Stimulated activated CD8-positive, alpha-beta memory T cell treated with anti-CD3 and anti-CD28 coated beads, Interleukin-2, amount 100 ng/mL, for 1 hour (primary cell): Measurements from ENCODE around the gene HYAL1.
"Not testable (repeated sequence)": the region's sequence is repeated elsewhere in the genome, so short reads cannot be mapped to it uniquely, and the experiment has no call there.

Experiments used
- DNase-seq, 2 donors: peaks; one replicate each; pipeline ENCODE4 v3.0.0-alpha.2; 2020; ENCODE audit warnings: low read depth in 2 of 2

HYAL1 gene

DNA sequence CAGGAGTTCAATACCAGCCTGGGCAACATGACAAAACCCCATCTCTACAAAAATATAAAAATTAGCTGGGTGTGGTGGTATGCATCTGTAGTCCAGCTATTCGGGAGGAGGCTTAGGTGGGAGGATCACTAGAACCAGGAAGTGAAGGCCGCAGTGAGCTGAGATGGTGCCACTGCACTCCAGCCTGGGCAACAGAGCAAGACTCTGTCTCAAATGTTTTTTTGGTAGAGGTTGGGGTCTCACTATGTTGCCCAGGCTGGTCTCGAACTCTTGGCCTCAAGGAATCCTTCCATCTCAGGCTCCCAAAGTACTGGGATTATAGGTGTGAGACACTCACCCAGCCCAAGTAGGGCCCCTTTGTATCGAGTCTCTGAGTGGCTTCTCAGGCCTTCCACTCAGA is 9.3 kb downstream of the HYAL1 start:
- no peak for DNase-seq

DNA sequence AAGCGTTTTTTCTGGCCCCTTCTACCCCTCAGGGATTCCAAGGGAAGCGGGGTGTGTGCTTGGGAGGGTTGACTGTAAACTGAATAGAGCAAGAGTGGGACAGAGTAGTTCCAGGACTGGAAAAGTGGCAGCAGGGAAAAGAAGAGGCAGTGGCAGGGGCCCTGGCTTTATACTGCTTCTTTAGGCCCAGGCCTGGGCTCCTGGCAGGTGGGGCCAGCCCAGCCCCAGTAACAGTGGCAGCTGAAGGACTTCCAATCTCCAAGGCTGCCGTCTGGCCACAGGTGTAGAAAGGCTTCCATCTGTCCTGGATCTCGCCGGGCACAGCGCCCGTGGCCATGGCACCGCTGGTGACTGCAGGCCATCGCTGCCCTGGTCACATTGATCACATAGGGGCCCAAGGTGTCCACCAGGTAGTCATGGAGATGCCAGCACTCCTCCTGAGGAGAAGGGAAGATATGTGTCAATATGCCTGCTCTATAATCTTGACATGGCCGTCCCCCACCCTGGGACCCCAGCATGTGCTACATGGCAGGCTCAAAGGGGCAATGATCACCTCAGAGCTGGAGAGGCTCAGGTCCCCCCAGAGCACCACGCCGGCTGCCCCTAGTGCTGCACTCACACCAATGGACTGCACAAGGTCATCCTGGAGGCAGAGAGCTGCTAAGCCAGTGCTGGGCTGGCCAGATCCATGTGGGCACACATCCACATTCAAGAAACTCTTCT is 10.1 kb downstream of the HYAL1 start:
- no peak for DNase-seq

DNA sequence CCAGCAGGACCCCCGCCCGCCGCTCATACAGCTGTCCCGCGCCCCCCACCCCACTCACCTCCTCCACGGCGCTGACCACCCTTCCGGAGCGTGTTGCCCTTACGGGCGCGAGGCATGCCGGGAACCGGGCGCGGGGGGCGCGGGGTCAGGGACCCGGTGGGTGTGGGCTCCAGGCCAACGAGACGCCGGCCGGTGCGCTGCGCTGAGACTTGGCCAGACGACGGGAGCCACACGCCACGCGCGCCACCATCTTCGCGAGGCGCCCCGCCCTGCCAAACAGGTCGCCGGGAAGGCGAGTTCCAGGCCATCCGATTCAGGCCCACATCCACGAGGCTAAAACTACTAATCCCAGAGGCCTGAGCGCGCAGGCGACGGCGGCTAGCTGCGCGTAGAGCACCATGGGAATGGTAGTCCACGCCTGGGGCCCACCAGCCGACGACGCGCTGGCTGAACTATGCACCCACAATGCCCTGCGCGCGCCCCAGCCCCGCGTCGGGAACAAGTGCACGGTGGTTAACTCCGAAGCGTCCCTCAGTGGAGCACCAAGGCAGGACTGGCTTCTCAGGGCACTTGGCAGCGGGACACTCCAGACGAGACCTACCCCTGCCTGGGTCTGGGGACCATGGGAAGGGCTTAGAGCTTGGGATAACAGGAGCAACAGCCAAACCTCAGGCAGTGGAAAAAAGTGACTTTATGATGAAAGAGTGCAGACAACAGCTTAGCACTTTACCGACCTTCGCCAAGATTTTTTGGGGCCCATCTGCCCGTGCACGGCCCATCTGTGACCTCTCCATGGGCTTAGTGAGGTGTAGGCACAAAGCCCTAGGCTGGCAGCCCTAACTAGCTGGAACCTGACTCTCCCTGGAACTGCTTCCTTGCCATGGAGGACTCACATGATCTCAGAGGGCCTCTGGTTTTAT is 11.0 kb downstream of the HYAL1 start, which contains the start of gene IFRD2:
Gene IFRD2 (minus strand): TSS at position 271 of the 920 bp plus-strand sequence. CDS start 155 bp downstream, at position 116.
- peak; percentile 85 to 89 for DNase-seq

DNA sequence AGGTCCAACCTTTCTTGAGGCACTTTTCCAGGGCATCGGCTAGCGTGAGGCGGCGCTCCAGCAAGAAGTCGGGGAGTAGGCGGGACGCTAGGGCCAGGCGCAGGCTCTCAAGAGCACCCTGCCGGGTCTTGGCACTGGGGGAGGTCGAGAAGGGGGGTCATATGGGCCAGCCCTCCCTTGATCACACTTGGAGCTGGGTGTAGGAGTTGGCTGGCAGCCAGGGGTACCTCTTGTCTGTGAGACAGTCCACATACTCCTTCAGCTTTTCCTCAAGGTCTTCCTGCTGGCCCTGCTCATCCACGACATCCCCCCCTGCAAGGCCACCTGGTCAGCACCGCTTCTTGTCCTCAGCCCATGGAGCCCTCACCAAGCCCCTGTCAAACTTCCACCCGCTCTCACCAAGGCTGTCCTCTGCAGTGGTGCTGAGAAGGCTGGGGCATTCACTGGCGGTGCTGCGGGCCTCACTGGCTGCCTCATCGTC is 13.2 kb downstream of the HYAL1 start:
- no peak for DNase-seq

DNA sequence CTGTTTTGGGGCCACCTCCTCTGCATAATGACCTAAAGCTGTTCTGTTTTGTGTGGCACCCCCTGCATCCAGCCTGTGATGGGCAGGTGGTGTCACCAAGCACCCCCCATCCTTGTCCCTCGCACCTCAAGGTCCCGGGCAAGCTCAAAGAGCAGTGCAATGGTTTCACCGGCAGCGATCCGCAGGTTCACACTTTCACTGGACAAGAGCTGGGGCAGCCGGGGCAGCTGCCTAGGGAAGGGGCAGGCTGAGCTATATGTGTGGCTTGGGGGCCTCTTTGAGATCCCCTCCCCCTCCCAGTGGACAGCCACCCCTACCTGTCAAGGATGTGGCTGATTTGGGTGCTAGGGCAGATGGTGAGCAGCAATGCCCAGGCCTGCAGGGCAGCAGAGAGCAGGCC is 14.2 kb downstream of the HYAL1 start:
- DNase-seq: no peak

DNA sequence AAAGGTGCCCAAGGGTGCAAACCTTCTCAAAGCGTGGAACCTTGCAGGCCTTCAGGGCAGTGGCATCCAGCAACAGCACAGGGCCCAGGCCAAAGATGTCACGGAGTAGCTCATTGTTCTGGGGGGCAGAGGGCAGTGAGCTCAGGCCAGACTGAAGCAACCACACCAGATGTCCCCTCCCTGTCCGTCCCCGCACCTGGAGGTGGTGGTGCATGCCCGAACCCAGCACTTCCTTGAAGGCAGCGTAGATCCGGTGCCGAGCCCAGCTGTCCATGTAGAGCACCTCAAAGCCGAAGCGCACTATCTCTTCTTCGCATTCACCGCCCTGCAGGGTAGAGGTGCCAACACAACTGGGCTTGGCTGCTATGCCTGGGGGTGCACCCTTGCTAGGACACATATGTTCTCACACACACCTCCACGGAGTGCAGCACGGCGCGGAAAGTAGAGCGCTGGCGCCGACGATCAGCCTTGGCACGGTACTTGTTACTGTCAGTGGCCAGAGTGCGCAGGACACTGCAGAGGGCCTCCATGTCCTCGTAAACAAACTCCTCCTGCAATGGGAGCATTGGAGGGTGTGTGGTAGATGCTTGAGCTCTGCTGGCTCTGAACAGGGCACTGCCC is 14.9 kb downstream of the HYAL1 start:
- no peak for DNase-seq

DNA sequence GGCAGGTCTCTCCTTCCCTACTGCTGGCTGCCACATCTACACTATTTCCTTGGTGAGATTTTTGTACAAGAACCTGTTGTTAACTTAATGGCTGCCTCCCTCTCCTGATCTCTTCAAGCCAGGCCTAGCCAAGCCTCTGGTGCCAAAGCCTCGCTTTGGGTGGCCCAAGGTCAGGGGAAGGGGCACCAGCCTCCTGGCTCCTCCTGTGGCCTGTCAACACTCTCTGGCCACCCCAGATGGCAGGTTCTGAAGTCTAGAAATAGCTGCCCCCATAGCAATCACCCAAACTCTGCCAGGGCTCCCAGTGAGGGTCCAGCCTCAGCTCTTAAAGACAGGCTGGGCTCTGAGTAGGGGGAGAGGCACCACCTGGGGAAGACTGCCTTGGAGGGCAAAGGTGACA is 16.1 kb downstream of the HYAL1 start:
- no peak for DNase-seq

DNA sequence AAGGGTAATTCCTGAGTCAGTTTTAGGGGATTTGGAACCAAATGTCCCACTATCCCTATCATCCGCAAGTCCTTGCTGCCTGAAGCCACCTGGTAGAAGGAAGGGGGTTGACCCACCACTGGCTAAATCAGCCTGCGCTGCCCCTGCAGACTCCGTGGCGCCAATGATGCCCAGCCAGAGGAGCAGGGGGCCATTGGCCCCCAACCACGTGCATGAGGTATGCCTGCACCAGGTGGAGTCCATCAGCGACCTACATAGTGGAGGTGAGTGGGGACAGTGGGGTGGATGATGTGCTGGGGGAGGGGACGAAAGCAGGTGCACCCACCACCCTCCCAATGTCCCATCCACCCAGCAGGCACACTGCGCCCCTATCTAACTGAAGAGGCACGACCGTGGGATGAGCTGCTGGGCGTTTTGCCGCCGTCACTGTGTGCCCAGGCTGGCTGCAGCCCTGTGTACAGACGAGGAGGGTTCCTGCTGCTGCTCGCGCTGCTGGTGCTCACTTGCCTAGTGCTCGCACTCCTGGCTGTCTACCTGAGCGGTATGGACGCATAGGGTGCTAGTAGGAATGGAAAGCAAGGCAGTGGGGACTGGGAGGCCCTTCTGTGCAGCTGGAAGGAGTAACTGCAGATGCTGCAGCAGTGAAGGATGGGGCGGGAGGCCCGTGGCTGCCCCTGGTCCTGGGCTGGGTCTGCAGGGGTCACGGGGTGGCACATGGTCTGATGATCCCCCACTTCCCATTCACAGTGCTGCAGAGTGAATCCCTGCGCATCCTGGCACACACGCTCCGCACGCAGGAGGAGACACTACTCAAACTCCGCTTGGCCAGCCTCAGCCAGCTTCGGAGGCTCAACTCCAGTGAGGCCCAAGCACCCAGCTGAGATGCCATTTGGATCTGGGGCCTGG is 16.8 kb downstream of the HYAL1 start:
- DNase-seq: no peak

DNA sequence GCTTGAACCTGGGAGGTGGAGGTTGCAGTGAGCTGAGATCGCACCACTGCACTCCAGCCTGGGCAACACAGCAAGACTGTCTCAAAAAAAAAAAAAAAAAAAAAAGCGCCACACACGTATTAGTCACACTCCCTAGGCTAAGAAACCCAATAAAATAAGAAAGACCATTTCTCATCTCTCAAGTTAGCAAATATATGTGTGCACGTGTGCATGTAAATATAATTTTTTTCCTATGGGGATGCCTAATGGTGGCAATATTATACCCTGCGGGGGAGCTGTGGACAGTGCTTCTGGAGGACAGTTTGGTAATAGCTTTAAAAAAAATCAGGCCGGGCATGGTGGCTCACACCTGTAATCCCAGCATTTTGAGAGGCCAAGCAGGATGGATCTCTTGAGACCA is 19.3 kb downstream of the HYAL1 start:
- DNase-seq: not testable (repeated sequence)

DNA sequence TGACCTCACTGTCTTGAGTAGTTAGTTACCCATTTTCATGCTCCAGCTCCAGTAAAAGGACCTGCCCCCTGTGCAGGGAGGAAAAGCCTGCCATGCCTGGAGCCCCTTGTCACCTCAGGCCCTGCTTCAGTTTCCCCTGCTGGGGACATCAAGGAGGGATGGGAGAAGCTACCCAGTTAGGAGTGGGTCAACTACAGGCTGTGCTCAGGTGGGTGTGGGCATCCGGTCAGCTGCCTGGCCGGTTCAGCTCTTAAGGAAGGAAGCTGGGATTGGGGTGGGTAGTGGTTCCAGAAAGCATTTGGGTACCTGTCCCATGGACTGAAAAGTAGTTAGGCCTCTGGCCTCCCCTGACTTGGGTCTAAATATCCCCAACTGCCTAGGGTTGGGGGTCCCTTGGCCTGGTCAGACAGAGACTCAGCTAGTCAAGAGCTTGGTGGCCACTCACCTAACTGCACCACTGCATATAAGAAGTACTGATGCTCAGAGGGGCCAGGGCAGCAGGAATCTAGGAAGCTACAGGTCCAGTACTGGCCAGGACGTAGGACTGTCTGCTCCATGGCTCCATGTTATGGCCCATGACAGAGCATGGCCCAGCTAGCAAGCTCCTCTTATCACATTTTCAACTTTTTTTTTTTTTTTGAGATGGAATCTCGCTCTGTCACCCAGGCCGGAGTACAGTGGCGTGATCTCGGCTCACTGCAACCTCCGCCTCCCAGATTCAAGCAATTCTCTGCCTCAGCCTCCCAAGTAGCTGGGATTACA is 23.9 kb downstream of the HYAL1 start:
- DNase-seq: no peak

DNA sequence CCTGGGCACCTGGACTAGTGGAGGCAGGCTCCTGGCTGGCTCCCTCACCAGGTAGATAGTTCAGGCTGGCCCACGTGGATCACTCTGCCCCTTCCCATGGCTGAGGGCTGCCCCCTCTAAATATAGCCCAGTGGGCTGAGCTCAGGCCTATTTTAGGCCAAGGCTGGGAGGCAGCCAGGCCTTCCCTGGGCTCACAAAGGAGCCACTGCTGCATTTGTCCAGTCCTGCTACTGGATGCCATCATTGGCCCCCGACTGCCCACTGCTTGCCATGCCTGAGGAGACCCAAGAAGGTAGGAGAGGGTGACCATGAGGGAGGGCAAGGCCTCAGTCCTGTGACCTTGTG is 24.5 kb downstream of the HYAL1 start, which contains the start of gene LSMEM2:
Gene LSMEM2 (plus strand): TSS at position 208 of the 345 bp plus-strand sequence. CDS start 27 bp downstream, at position 235.
- no peak for DNase-seq

DNA sequence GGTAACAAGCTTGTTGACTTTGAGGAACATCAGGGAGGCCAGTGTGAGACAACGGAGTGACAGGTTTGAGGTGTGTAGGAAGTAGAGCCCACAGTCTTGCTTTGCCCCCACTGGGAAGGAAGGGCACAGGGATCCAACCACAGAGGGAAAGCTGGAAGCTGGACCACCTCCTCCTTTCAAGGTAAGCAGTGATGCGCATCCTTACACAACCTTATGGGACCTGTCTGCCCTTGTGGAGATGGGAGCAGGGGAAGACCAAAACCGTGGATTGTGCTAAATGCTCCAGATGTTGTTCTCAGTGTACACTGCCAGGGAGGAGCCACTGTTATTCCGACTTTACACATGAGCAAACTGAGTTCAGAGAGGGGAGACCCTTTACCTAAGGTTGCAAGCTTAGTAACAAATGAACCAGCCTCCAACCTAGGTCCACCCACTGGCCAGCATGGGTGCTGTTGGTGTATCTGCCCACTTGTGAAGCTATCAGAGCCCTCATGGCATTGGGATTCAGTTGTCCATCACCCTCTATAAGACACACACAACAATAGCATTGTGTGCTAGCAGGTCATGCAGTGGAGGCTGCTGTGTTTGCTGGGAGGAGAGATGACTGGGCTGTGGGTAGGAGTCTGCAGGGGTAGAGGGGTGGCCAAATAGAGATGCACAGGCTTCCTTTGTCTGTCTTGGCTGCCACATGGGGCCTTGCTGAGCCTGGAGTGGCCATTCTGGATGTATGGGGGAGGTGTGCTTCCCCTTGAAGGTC is 25.1 kb downstream of the HYAL1 start:
- no peak for DNase-seq

DNA sequence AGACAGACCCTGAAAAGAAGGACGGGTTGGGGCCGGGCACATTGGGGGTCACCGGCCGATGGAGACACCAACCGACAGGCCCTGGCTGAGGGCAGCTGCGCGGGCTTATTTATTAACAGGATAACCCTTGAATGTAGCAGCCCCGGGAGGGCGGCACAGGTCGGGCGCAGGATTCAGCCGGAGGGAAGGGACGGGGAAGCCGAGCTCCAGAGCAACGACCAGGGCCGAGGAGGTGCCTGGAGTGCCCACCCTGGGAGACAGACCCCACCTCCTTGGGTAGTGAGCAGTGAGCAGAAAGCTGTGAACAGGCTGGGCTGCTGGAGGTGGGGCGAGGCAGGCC is 26.6 kb downstream of the HYAL1 start:
- no peak for DNase-seq

DNA sequence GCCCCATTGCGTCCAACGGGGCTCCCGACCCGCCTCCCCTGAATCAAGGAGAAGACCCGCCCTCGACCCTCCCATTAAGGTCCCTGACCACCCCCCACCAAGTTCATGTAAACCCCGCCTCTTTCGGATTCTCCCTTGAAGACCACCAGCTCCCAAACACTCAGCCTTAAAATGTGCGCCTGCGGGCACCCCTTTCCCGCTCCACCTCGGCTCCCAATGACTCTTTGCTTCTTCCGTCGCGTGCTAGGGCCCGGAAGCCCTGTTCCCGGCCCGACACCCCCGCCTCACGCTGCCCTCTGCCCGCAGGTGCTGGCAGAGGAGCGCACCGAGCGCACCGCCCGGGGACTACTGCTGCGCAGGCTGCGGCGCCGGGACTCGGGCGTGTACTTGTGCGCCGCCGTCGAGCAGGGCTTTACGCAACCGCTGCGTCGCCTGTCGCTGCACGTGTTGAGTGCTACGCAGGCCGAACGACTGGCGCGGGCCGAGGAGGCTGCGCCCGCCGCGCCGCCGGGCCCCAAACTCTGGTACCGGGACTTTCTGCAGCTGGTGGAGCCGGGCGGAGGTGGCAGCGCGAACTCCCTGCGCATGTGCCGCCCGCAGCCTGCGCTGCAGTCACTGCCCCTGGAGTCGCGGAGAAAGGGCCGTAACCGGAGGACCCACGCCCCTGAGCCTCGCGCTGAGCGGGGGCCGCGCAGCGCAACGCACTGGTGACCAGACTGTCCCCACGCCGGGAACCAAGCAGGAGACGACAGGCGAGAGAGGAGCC is 27.2 kb downstream of the HYAL1 start:
- DNase-seq: no peak

DNA sequence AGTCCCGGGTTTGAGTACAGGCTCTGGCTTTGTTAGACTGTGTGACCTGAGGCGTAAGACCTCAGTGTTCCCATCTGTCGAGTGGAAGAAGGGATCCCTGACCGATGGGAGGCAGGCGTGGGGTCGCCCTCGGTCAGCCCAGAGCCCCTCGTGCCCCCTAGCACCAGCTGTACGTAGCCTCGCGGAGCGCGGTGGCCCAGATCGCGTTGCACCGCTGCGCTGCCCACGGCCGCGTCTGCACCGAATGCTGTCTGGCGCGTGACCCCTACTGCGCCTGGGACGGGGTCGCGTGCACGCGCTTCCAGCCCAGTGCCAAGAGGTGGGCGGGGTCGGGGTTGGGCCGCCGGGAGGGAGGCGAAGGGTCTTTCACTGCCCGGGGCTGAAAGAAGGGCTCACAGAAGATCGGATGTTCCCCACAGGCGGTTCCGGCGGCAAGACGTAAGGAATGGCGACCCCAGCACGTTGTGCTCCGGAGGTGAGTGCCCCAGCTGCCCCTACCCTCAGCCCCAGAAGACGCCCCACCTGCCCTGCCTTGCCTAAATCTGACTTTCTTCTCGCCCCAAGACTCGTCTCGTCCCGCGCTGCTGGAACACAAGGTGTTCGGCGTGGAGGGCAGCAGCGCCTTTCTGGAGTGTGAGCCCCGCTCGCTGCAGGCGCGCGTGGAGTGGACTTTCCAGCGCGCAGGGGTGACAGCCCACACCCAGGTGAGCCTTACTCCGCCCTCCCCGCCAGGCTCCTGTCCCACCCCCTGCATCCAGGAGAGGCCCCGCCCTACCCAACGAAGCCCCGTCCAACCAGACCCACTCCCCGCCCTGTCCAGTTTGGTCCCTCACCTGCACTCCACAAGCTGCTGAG is 28.0 kb downstream of the HYAL1 start:
- no peak for DNase-seq

DNA sequence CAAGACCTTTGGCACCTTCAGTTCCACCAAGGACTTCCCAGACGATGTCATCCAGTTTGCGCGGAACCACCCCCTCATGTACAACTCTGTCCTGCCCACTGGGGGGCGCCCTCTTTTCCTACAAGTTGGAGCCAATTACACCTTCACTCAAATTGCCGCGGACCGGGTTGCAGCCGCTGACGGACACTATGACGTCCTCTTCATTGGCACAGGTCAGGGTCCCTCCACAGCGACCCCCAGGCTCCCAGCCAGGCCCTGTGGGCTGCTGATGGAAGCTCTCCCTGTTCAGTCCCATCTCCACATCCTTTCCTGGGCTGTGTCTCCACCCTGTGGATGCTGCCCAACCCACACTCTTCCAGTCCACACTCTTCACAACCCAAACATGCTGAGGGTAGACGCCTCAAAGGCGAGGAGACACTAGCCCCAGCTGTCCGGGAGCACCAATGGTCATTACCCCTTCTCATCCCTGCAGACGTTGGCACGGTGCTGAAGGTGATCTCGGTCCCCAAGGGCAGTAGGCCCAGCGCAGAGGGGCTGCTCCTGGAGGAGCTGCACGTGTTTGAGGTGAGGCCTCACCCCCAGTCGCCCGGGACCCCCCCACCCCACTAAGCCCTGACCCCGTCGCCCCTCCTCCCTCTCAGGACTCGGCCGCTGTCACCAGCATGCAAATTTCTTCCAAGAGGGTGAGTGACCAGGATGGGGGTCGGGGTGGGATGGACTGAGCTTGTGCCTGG is 28.8 kb downstream of the HYAL1 start:
- DNase-seq: peak; percentile 22 to 62

DNA sequence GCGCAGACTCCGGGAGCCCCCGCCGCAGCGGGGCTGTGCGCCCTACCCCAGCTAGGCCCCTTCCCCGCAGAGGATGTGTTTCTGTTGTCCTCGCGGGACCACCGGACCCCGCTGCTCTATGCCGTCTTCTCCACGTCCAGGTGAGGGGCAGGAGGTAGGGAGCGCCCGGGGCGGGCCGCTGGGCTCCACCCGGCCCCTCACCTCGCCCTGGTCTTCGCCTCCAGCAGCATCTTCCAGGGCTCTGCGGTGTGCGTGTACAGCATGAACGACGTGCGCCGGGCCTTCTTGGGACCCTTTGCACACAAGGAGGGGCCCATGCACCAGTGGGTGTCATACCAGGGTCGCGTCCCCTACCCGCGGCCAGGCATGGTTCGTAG is 29.7 kb downstream of the HYAL1 start:
- no peak for DNase-seq
